Spleen (tissue), 11 donors: ENCODE data around the gene TMEM186. TPM values are rescaled to one million over a fixed set of nuclear protein-coding genes. Genes with fewer than 3 reads are reported as not detected.

Experiments
- DNase-seq: peaks from one replicate; pipeline ENCODE4 v3.0.0-alpha.2; 2020
- H3K27ac ChIP-seq, 8 donors: fragments of 200-600 bp; sonication (generic) in 7 of 8; 1 replicate in 4 of 8; 2 replicates in 4 of 8; pipeline versions ENCODE4 v1.5.0 to v1.8.0; 2016 to 2021; ENCODE audit warnings: inconsistent platforms in 4 of 8, mild to moderate bottlenecking in 4 of 8, moderate library complexity in 1 of 8
- H3K27me3 ChIP-seq, 7 donors: fragments of 200-600 bp; sonication (generic) in 6 of 7; replicated peaks in 1 of 7; 1 replicate in 4 of 7; 2 replicates in 3 of 7; pipeline versions ENCODE4 v1.5.0 to v1.8.0; 2016 to 2021; ENCODE audit warnings: inconsistent platforms in 3 of 7, mild to moderate bottlenecking in 1 of 7
- H3K36me3 ChIP-seq, 6 donors: fragments of 200-600 bp; sonication (generic) in 5 of 6; 1 replicate in 4 of 6; 2 replicates in 2 of 6; pipeline versions ENCODE4 v1.5.0 to v1.8.0; 2016 to 2021; ENCODE audit warnings: inconsistent platforms in 2 of 6
- H3K4me1 ChIP-seq, 6 donors: fragments of 200-600 bp; sonication (generic) in 5 of 6; 1 replicate in 3 of 6; 2 replicates in 3 of 6; pipeline versions ENCODE4 v1.5.0 to v1.8.0; 2016 to 2021; ENCODE audit warnings: inconsistent platforms in 3 of 6
- H3K4me3 ChIP-seq, 8 donors: fragments of 200-600 bp; sonication (generic) in 7 of 8; 1 replicate in 4 of 8; 2 replicates in 4 of 8; pipeline versions ENCODE4 v1.5.0 to v1.8.0; 2016 to 2021; ENCODE audit warnings: inconsistent platforms in 4 of 8, mild to moderate bottlenecking in 4 of 8, moderate library complexity in 2 of 8
- H3K9me3 ChIP-seq, 8 donors: fragments of 200-600 bp; sonication (generic) in 7 of 8; 1 replicate in 4 of 8; 2 replicates in 4 of 8; pipeline versions ENCODE4 v1.5.0 to v1.8.0; 2016 to 2021; ENCODE audit warnings: inconsistent platforms in 4 of 8
- CTCF ChIP-seq, 11 experiments: fragments of 200-600 bp in 7 of 11; fragments of 450-650 bp in 4 of 11; sonication (generic) in 4 of 11; IDR thresholded peaks in 8 of 11; conservative IDR thresholded peaks in 3 of 11; 1 replicate in 7 of 11; 2 replicates in 4 of 11; pipeline versions ENCODE4 v1.4.0 to v1.8.0; 2016 to 2021; ENCODE audit warnings: antibody characterized with exemption in 11 of 11, inconsistent platforms in 4 of 11, mild to moderate bottlenecking in 1 of 11
- POLR2A ChIP-seq, 3 donors: fragments of 450-650 bp; IDR thresholded peaks; one replicate each; pipeline ENCODE4 v1.5.1; 2017; ENCODE audit warnings: antibody characterized with exemption in 3 of 3, mild to moderate bottlenecking in 1 of 3
- POLR2AphosphoS5 ChIP-seq, 3 donors: sonication (generic); formaldehyde crosslinking; IDR thresholded peaks; one replicate each; pipeline ENCODE4 v1.5.1; 2017; ENCODE audit warnings: antibody characterized with exemption in 3 of 3
- WGBS, 5 donors: extraction: QIAGEN DNeasy Blood & Tissue Kit in 3 of 5; methylation state at CpG; one replicate each; pipeline versions ENCODE4 v1.1.5 to v1.1.7; 2013 to 2018; 5-methylcytosine and 5-hydroxymethylcytosine counted together
- intact Hi-C: fragments of 100-400 bp; cut with DNase I; formaldehyde crosslinking; loops from one replicate; pipeline ENCODE4 v1.15.0; 2023; ENCODE audit warnings: low total_unique reads
- polyA plus RNA-seq, 3 donors: library from polyadenylated mRNA; stranded (reverse); fragments of 200-250 nt; gene quantifications; one replicate each; pipeline ENCODE4 v1.2.1, GENCODE V29; 2013
- total RNA-seq, 7 donors: library from RNA; depleted of rRNA in 3 of 7; stranded (reverse); fragments of >200 nt in 3 of 7; fragmentation: NEBNext Ultra II Directional in 4 of 7; extraction: Animal tissue kit (Norgen Biotek cat#: 25700) in 4 of 7; gene quantifications; one replicate each; pipeline versions ENCODE4 v1.1.0 to v1.2.1, GENCODE V29; 2016 to 2021
- donor health status: healthy with polysubstance abuse.
- donor health status: DM: no; HTN: no; CAD: no; lungs with moderate emphysema.
- donor health status: DM: no; HTN: no; CAD: no.
- donor health status: Bipolar disorder and iron deficiency.
- donor health status: healthy.
- donor health status: DM: no; HTN: no; CAD: no.
- donor health status: DM: yes; HTN: yes; CAD: no.

The TMEM186 gene
- total and polyA plus RNA-seq, 10 donors, result 5.8 to 13.3 (median 8.7) TPM

- intact Hi-C loops, result loop anchor here (5.0 kb wide), 1 partner anchor 69 kb away; the partner anchor contains the start of gene CARHSP1
- no peak for DNase-seq
- TF ChIP-seq POLR2AphosphoS5 (IDR thresholded peaks at IDR 0.05) (no peak), CTCF (IDR thresholded peaks at IDR 0.05 in 8 of 11, conservative IDR thresholded peaks at IDR 0.05 in 3 of 11) (no peak), POLR2A (IDR thresholded peaks at IDR 0.05) (no peak)
- Histone ChIP-seq H3K27ac (peak overlapping the region in 6 of 8 donors; percentile 61 to 87 (median 84)), H3K27me3 (no peaks in the 10 kb centered on the region), H3K4me1 (peaks cover 21 to 64% (median 41%) of the 10 kb centered on the region in 6 donors), H3K36me3 (peaks cover 0 to 43% (median 16%) of the 10 kb centered on the region in 6 donors), H3K4me3 (peak overlapping the region; percentile 75 to 100 (median 95)), H3K9me3 (no peaks in the 10 kb centered on the region)
- WGBS, 5 donors, result 1 to 3% (median 2%) methylated on average over 6 of the region's 6 CpGs
These were observed 712 bp upstream of the TMEM186 start for GRCh38 chr16:8798174-8798527.

GRCh38 chr16:8796469-8797363 lies 723 bp downstream of the TMEM186 start:
- WGBS, 5 donors, result 40 to 47% (median 44%) methylated on average over 14 of the region's 14 CpGs
- intact Hi-C loops, result loop anchor here (5.0 kb wide), 1 partner anchor 71 kb away; the partner anchor contains the start of gene CARHSP1
- DNase-seq, result no peak

GRCh38 chr16:8795818-8796217 lies 1.6 kb downstream of the TMEM186 start:
- H3K4me3 ChIP-seq, result peak overlapping the region in 1 of 8 donors; percentile 75
- intact Hi-C loops, result loop anchor here (5.0 kb wide), 1 partner anchor 71 kb away; the partner anchor contains the start of gene CARHSP1
- DNase-seq, result no peak
- H3K9me3 ChIP-seq, result no peaks in the 10 kb centered on the region
- TF ChIP-seq POLR2A (IDR thresholded peaks at IDR 0.05), result no peak
- TF ChIP-seq CTCF (IDR thresholded peaks at IDR 0.05 in 8 of 11, conservative IDR thresholded peaks at IDR 0.05 in 3 of 11), result no peak
- no peak for TF ChIP-seq POLR2AphosphoS5 (IDR thresholded peaks at IDR 0.05)
- peaks cover 21 to 55% (median 40%) of the 10 kb centered on the region in 6 donors for H3K4me1 ChIP-seq
- H3K36me3 ChIP-seq, result peaks cover 0 to 23% (median 0%) of the 10 kb centered on the region in 6 donors
- no peaks in the 10 kb centered on the region for H3K27me3 ChIP-seq
- H3K27ac ChIP-seq, result no peak overlapping the region
- WGBS, 5 donors, result 88 to 98% (median 95%) methylated on average over 8 to 10 of the region's 10 CpGs

More at GRCh38 chr16:8796469-8797363, 723 bp downstream of the TMEM186 start:
- peak overlapping the region; percentile 75 to 100 (median 95) for H3K4me3 ChIP-seq
- H3K4me1 ChIP-seq, result peaks cover 21 to 63% (median 41%) of the 10 kb centered on the region in 6 donors
- peaks cover 0 to 31% (median 2%) of the 10 kb centered on the region in 6 donors for H3K36me3 ChIP-seq
- no peaks in the 10 kb centered on the region for H3K27me3 ChIP-seq
- no peaks in the 10 kb centered on the region for H3K9me3 ChIP-seq
- no peak for TF ChIP-seq POLR2A (IDR thresholded peaks at IDR 0.05)
- TF ChIP-seq CTCF (IDR thresholded peaks at IDR 0.05 in 8 of 11, conservative IDR thresholded peaks at IDR 0.05 in 3 of 11), result no peak
- TF ChIP-seq POLR2AphosphoS5 (IDR thresholded peaks at IDR 0.05), result no peak
- peak overlapping the region; percentile 16 to 87 (median 84) for H3K27ac ChIP-seq

GRCh38 chr16:8795091-8795490 lies 2.3 kb downstream of the TMEM186 start:
- Histone ChIP-seq H3K36me3 (peaks cover 0 to 20% (median 0%) of the 10 kb centered on the region in 6 donors), H3K4me3 (no peak overlapping the region), H3K27me3 (no peaks in the 10 kb centered on the region), H3K9me3 (no peaks in the 10 kb centered on the region), H3K4me1 (peaks cover 21 to 48% (median 39%) of the 10 kb centered on the region in 6 donors), H3K27ac (no peak overlapping the region)
- intact Hi-C loops, result loop anchor here (5.0 kb wide), 1 partner anchor 72 kb away; the partner anchor contains the start of gene CARHSP1
- WGBS, 5 donors, result 92 to 94% (median 93%) methylated on average over 8 of the region's 8 CpGs
- TF ChIP-seq POLR2AphosphoS5 (IDR thresholded peaks at IDR 0.05) (no peak), POLR2A (IDR thresholded peaks at IDR 0.05) (no peak), CTCF (IDR thresholded peaks at IDR 0.05 in 8 of 11, conservative IDR thresholded peaks at IDR 0.05 in 3 of 11) (no peak)
- DNase-seq, result no peak
